GM23338 (cell line): ENCODE data around the gene FBLN1. TPM values are rescaled to one million over a fixed set of nuclear protein-coding genes. Genes with fewer than 3 reads are reported as not detected.

Experiments
- ATAC-seq: fragments of 200-7000 bp; cut with Tn5 transposase; 3 replicates; pipeline ENCODE4 v1.9.1; 2020
- DNase-seq: peaks from one replicate; pipeline ENCODE4 v3.0.0-alpha.2; 2015; ENCODE audit warnings: low spot score
- H2AFZ ChIP-seq: fragments of 200-600 bp; sonication (generic); 2 replicates; pipeline ENCODE4 v1.8.0; 2016; ENCODE audit warnings: antibody characterized with exemption, mild to moderate bottlenecking, moderate library complexity
- H3F3A ChIP-seq: fragments of 200-600 bp; sonication (generic); replicated peaks from 2 replicates; pipeline ENCODE4 v1.8.0; 2017; ENCODE audit warnings: antibody characterized with exemption, mixed run types, low read depth
- H3K27ac ChIP-seq: fragments of 200-600 bp; sonication (generic); 2 replicates; pipeline ENCODE4 v1.6.1; 2016; ENCODE audit warnings: low read depth
- H3K27me3 ChIP-seq: fragments of 200-600 bp; sonication (generic); 2 replicates; pipeline ENCODE4 v1.8.0; 2016; ENCODE audit warnings: mild to moderate bottlenecking, mixed run types, moderate library complexity; ENCODE audit not compliant: insufficient read depth
- H3K36me3 ChIP-seq: fragments of 200-600 bp; sonication (generic); 2 replicates; pipeline ENCODE4 v1.8.0; 2016; ENCODE audit warnings: mild to moderate bottlenecking; ENCODE audit not compliant: insufficient read depth
- H3K4me1 ChIP-seq: fragments of 200-600 bp; sonication (generic); 2 replicates; pipeline ENCODE4 v1.8.0; 2016; ENCODE audit warnings: mild to moderate bottlenecking, moderate library complexity; ENCODE audit not compliant: insufficient read depth
- H3K4me2 ChIP-seq: fragments of 200-600 bp; sonication (generic); 2 replicates; pipeline ENCODE4 v1.7.1; 2017; ENCODE audit warnings: mixed run types
- H3K4me3 ChIP-seq: fragments of 200-600 bp; sonication (generic); 2 replicates; pipeline ENCODE4 v1.6.1; 2016; ENCODE audit warnings: mixed run types
- H3K79me2 ChIP-seq: fragments of 200-600 bp; sonication (generic); replicated peaks from 2 replicates; pipeline ENCODE4 v1.8.0; 2017; ENCODE audit warnings: mild to moderate bottlenecking; ENCODE audit not compliant: insufficient read depth
- H3K9me2 ChIP-seq: fragments of 200-600 bp; sonication (generic); 2 replicates; pipeline ENCODE4 v1.8.0; 2017; ENCODE audit not compliant: insufficient read depth
- H4K20me1 ChIP-seq: fragments of 200-600 bp; sonication (generic); replicated peaks from 2 replicates; pipeline ENCODE4 v1.8.0; 2017; ENCODE audit warnings: mild to moderate bottlenecking; ENCODE audit not compliant: insufficient read depth
- H3K27ac Mint-ChIP-seq: 2 replicates; pipeline ENCODE4 v1.8.0; 2020; ENCODE audit warnings: inconsistent platforms, mild to moderate bottlenecking, moderate library complexity, mixed read lengths
- H3K27me3 Mint-ChIP-seq: 3 replicates; pipeline ENCODE4 v1.8.0; 2022; ENCODE audit warnings: low read depth, mild to moderate bottlenecking, moderate library complexity, mixed read lengths, inconsistent platforms; ENCODE audit not compliant: insufficient read depth, poor library complexity
- H3K36me3 Mint-ChIP-seq: 3 replicates; pipeline ENCODE4 v1.8.0; 2021; ENCODE audit warnings: low read depth, mild to moderate bottlenecking, inconsistent platforms, moderate library complexity, mixed read lengths
- H3K4me1 Mint-ChIP-seq: 3 replicates; pipeline ENCODE4 v1.8.0; 2020; ENCODE audit warnings: mild to moderate bottlenecking, inconsistent platforms, mixed read lengths
- H3K4me3 Mint-ChIP-seq: 3 replicates; pipeline ENCODE4 v1.8.0; 2021; ENCODE audit warnings: moderate library complexity, mild to moderate bottlenecking, inconsistent platforms, mixed read lengths
- H3K9me3 Mint-ChIP-seq: 3 replicates; pipeline ENCODE4 v1.8.0; 2020; ENCODE audit warnings: moderate library complexity, mild to moderate bottlenecking, inconsistent platforms, mixed read lengths
- CREB1 ChIP-seq: fragments of 250-450 bp; sonication (Bioruptor Pico); IDR thresholded peaks from 2 replicates; pipeline ENCODE4 v1.5.0; 2020; ENCODE audit warnings: low read depth, mild to moderate bottlenecking, moderate library complexity
- CTCF ChIP-seq, 2 experiments: fragments of 200-600 bp in 1 of 2; sonication (generic) in 1 of 2; conservative IDR thresholded peaks; 2 replicates each; pipeline versions ENCODE4 v1.5.1 to v1.6.1; 2016 to 2017; ENCODE audit warnings: antibody characterized with exemption in 2 of 2, low read depth in 2 of 2, mild to moderate bottlenecking in 2 of 2, moderate library complexity in 1 of 2
- ETS1 ChIP-seq: IDR thresholded peaks from 2 replicates; pipeline ENCODE4 v1.6.1; 2016; ENCODE audit warnings: antibody characterized with exemption
- EZH2 ChIP-seq: fragments of 200-600 bp; sonication (generic); IDR thresholded peaks from one replicate; pipeline ENCODE4 v1.8.0; 2017; ENCODE audit warnings: antibody characterized with exemption, mild to moderate bottlenecking, low read depth; ENCODE audit not compliant: unreplicated experiment
- EZH2phosphoT487 ChIP-seq: fragments of 200-600 bp; sonication (generic); IDR thresholded peaks from one replicate; pipeline ENCODE4 v1.8.1; 2018; ENCODE audit warnings: antibody characterized with exemption; ENCODE audit not compliant: unreplicated experiment
- JUNB ChIP-seq: IDR thresholded peaks from one replicate; pipeline ENCODE4 v1.6.1; 2016; ENCODE audit warnings: antibody characterized with exemption; ENCODE audit not compliant: unreplicated experiment
- NANOG ChIP-seq: IDR thresholded peaks from 2 replicates; pipeline ENCODE4 v1.6.1; 2016; ENCODE audit warnings: antibody characterized with exemption, borderline replicate concordance
- POLR2AphosphoS5 ChIP-seq: IDR thresholded peaks from 2 replicates; pipeline ENCODE4 v1.6.1; 2016; ENCODE audit warnings: antibody characterized with exemption, low read depth
- REST ChIP-seq: IDR thresholded peaks from one replicate; pipeline ENCODE4 v1.6.1; 2018; ENCODE audit warnings: antibody characterized with exemption; ENCODE audit not compliant: unreplicated experiment
- STAT1 ChIP-seq: IDR thresholded peaks from one replicate; pipeline ENCODE4 v1.6.1; 2016; ENCODE audit warnings: antibody characterized with exemption; ENCODE audit not compliant: unreplicated experiment
- ZNF114 ChIP-seq: fragments of 250-450 bp; sonication (Bioruptor Pico); IDR thresholded peaks from 2 replicates; pipeline ENCODE4 v1.5.0; 2020; ENCODE audit warnings: mild to moderate bottlenecking, moderate library complexity
- ZNF331 ChIP-seq: fragments of 250-450 bp; sonication (Bioruptor Pico); IDR thresholded peaks from 2 replicates; pipeline ENCODE4 v1.5.0; 2020; ENCODE audit warnings: low read depth, mild to moderate bottlenecking, moderate library complexity
- ZNF462 ChIP-seq: fragments of 250-450 bp; sonication (Bioruptor Pico); IDR thresholded peaks from 2 replicates; pipeline ENCODE4 v1.5.0; 2020; ENCODE audit warnings: mild to moderate bottlenecking, moderate library complexity
- polyA plus RNA-seq: library from polyadenylated mRNA; unstranded; fragments of >200 nt; fragmentation: Nextera tagmentation; extraction: Ambion mirVana; gene quantifications from 2 replicates; pipeline ENCODE4 v1.2.1, GENCODE V29; 2016
- total RNA-seq: library from RNA; depleted of rRNA; stranded (reverse); fragments of >200 nt; shearing (Covaris generic); gene quantifications from 2 replicates; pipeline ENCODE4 v1.2.3, GENCODE V29; 2014

The FBLN1 gene
- total and polyA plus RNA-seq, 2 experiments from 2014 or later, result 90.1 to 137 TPM

- Histone ChIP-seq H3K4me1 (peaks cover 6% of the 10 kb centered on the region; the same call in 1 of the 2 replicates), H3K36me3 (no peaks in the 10 kb centered on the region), H3K79me2 (no peaks in the 10 kb centered on the region), H3K27me3 (no peaks in the 10 kb centered on the region), H3K4me3 (no peak overlapping the region), H3K4me2 (no peak overlapping the region), H2AFZ (no peak overlapping the region), H3F3A (no peaks in the 10 kb centered on the region), H4K20me1 (no peaks in the 10 kb centered on the region), H3K9me2 (no peaks in the 10 kb centered on the region), H3K27ac (no peak overlapping the region)
- H3K27me3 Mint-ChIP-seq, result peaks cover 3% of the 10 kb centered on the region
- peaks cover 17% of the 10 kb centered on the region for H3K4me1 Mint-ChIP-seq
- no peak overlapping the region for H3K4me3 Mint-ChIP-seq
- TF ChIP-seq STAT1, result no peak
- no peak for TF ChIP-seq EZH2phosphoT487
- no peak for TF ChIP-seq CREB1 (CRISPR knock-in tag)
- TF ChIP-seq ZNF462 (CRISPR knock-in tag), result no peak
- no peak for TF ChIP-seq JUNB
- no peak for TF ChIP-seq CTCF (conservative IDR thresholded peaks at IDR 0.05; ENCODE audit: low read depth in 2 of 2)
- TF ChIP-seq ZNF114 (CRISPR knock-in tag), result no peak
- TF ChIP-seq ZNF331 (CRISPR knock-in tag), result no peak
- no peak for TF ChIP-seq POLR2AphosphoS5
- no peak for TF ChIP-seq NANOG
- TF ChIP-seq ETS1, result no peak
- TF ChIP-seq REST, result no peak
- no peak for TF ChIP-seq EZH2
- H3K27ac Mint-ChIP-seq, result no peak overlapping the region
- DNase-seq, result no peak
- no peaks in the 10 kb centered on the region; the same call in 2 of the 3 replicates for H3K36me3 Mint-ChIP-seq
- ATAC-seq, result no peak
- no peaks in the 10 kb centered on the region; the same call in 2 of the 3 replicates for H3K9me3 Mint-ChIP-seq
Observed at GRCh38 chr22:45590262-45590661, 87.6 kb downstream of the FBLN1 start.
